Measurements from ENCODE around the gene VASN. TPM values are rescaled to one million over a fixed set of nuclear protein-coding genes. Genes with fewer than 3 reads are reported as not detected.

VASN gene
- total and polyA plus RNA-seq, 12 donors = 0.77 to 44.7 (median 21.3) TPM

DNA sequence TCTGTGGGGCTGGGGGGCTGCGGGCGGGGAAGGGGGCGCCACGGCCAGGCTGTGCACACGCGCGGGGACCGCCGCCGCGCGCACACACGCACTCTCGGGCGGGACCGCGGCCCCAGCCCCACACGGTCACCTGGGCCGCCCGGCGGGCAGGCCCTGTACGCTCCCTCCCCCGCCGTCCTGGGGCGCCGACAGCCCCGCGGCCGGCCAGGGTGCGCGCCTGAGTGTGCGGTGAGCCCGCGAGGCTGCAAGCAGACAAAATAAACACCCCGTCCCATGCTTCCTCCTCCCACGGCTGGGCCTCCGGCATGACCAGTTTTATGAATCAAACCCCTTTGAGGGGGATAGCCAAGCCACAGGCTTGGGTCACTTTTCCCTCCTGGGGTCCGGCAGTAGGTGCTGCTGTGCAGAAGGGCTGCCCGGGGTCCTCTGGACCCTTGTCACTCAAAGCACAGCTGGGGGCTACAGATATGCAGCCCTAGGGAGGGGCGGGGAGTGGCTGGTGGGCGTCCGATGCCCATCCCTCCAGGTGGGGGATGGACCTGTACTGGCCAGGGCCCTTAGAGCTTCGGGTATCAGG is 441 bp downstream of the VASN start:
- no peaks in the 10 kb centered on the region for H3K36me3 ChIP-seq (replicated peaks in 1 of 2)
- DNase-seq = peak in 1 of 7 donors; percentile 39
- WGBS, 4 donors = 7 to 39% (median 9%) methylated on average over 5 to 42 of the region's 43 CpGs
- TF ChIP-seq, protein P1, sequence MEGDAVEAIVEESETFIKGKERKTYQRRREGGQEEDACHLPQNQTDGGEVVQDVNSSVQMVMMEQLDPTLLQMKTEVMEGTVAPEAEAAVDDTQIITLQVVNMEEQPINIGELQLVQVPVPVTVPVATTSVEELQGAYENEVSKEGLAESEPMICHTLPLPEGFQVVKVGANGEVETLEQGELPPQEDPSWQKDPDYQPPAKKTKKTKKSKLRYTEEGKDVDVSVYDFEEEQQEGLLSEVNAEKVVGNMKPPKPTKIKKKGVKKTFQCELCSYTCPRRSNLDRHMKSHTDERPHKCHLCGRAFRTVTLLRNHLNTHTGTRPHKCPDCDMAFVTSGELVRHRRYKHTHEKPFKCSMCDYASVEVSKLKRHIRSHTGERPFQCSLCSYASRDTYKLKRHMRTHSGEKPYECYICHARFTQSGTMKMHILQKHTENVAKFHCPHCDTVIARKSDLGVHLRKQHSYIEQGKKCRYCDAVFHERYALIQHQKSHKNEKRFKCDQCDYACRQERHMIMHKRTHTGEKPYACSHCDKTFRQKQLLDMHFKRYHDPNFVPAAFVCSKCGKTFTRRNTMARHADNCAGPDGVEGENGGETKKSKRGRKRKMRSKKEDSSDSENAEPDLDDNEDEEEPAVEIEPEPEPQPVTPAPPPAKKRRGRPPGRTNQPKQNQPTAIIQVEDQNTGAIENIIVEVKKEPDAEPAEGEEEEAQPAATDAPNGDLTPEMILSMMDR (IDR thresholded peaks at IDR 0.05) = no peak
- intact Hi-C loops (cut with DNase I) = no loop called here
- H3K27ac ChIP-seq = peak overlapping the region in 4 of 5 donors; percentile 37 to 90 (median 68)
- H3K9me3 ChIP-seq (replicated peaks in 1 of 3) = no peaks in the 10 kb centered on the region
- peaks cover 35 to 65% of the 10 kb centered on the region in 2 donors for H3K4me1 ChIP-seq (replicated peaks in 1 of 2)
- no peaks in the 10 kb centered on the region for H3K27me3 ChIP-seq
- H3K4me3 ChIP-seq = peak overlapping the region in 3 of 4 donors; percentile 29 to 60 (median 42)

DNA sequence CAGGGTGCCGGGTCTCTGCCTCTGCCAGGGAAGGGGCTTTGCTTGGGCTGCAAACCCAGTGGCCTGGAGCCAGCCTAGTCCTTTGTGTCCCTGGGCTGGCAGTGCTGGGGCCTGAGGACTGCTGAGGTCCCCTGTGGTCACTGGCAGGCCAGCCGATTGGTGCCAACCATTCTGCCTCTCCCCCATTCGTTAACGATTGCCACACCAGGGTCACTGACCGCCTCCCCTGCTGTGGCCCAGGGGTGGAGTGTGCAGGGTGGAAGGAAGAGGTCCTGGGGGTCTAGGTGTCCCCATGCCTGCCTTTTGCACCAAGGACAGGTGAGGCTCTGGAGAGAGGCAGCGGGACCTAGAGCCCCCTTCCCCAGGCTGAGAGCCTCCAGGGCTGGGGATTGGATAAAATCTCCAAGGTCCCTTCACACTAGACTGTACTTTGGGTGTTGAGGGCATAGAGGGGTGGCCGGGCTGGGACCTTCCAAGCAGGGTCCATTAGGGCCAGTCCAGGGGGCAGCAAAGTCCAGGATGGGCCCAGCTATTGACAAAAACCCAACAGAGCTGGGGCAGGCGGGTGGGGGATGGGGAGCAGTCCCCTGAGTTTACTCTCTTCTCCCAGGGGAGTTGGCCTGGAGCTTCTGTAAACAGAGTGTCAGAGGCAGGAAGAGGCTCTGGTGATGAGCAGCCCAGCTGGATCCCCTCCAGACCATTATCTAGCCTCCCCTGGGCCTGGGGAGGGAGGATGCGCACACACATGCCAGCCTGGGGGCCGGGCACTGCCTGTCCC is 1.1 kb downstream of the VASN start:
- 42 to 56% (median 49%) methylated on average over 4 to 10 of the region's 10 CpGs for WGBS, 4 donors
- no peaks in the 10 kb centered on the region for H3K27me3 ChIP-seq
- H3K4me1 ChIP-seq (replicated peaks in 1 of 2) = peaks cover 35 to 70% of the 10 kb centered on the region in 2 donors
- intact Hi-C loops (cut with DNase I) = no loop called here
- H3K36me3 ChIP-seq (replicated peaks in 1 of 2) = peaks cover 0 to 2% of the 10 kb centered on the region in 2 donors
- peak in 1 of 2 donors; percentile 27 for TF ChIP-seq POLR2A (IDR thresholded peaks at IDR 0.05)
- TF ChIP-seq, protein P1 (IDR thresholded peaks at IDR 0.05) = no peak
- peak in 6 of 7 donors; percentile 52 to 85 (median 64) for DNase-seq
- peak overlapping the region in 2 of 4 donors; percentile 29 to 60 for H3K4me3 ChIP-seq
- H3K27ac ChIP-seq = peak overlapping the region in 4 of 5 donors; percentile 37 to 90 (median 68)
- H3K9me3 ChIP-seq (replicated peaks in 1 of 3) = no peaks in the 10 kb centered on the region

DNA sequence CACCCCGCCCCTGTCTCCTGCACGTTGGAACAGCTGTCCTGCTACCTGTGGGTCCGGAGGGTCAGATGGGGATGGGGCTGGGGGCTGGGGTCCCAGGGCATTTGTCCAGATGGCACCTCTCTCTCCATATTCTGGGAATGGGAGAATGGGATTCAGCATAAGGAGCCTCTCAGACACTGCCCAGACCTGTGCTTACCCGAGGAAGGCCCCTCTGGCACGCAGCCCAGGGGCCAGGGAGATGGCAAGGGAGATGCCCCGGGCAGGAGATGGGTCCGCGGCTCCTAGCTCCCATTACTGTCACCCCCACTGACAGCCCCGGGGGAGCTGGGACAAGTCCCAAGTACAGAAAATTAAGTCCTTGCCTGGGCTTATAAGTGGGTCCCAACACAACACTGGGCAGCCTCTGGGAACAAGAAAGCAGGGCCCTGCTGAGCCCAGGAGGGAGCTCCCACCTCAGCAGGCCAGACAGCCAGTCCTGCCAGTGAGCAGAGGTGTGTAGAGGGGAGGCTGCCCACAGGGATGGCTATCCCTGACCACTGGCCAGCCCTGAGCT is 1.8 kb downstream of the VASN start:
- DNase-seq = no peak
- WGBS, 4 donors = 20 to 80% (median 53%) methylated on average over 1 to 9 of the region's 9 CpGs
- Histone ChIP-seq H3K36me3 (replicated peaks in 1 of 2) (peaks cover 0 to 9% of the 10 kb centered on the region in 2 donors), H3K4me1 (replicated peaks in 1 of 2) (peaks cover 35 to 73% of the 10 kb centered on the region in 2 donors), H3K27me3 (no peaks in the 10 kb centered on the region), H3K4me3 (peak overlapping the region in 1 of 4 donors; percentile 60), H3K9me3 (replicated peaks in 1 of 3) (no peaks in the 10 kb centered on the region), H3K27ac (peak overlapping the region in 4 of 5 donors; percentile 21 to 90 (median 60))
- TF ChIP-seq, protein P1 (IDR thresholded peaks at IDR 0.05) = no peak
- no peak for TF ChIP-seq POLR2A (IDR thresholded peaks at IDR 0.05)
- intact Hi-C loops (cut with DNase I) = no loop called here
